Aorta (tissue), 5 donors: ENCODE measurements around the gene KCNJ9. TPM values are rescaled to one million over a fixed set of nuclear protein-coding genes. Genes with fewer than 3 reads are reported as not detected.

ENCODE experiments used
- ATAC-seq: fragments of 200-7000 bp; cut with Tn5 transposase; one replicate; pipeline ENCODE4 v1.9.1; 2022; ENCODE audit warnings: moderate library complexity; ENCODE audit not compliant: low FRiP score
- DNase-seq, 2 donors: peaks; one replicate each; pipeline ENCODE4 v3.0.0-alpha.2; 2020
- H3K27ac ChIP-seq, 2 donors: one replicate each; pipeline ENCODE4 v1.5.1; 2013; ENCODE audit warnings: low read length in 2 of 2, mild to moderate bottlenecking in 2 of 2, moderate library complexity in 2 of 2, control low read depth in 1 of 2, inconsistent platforms in 1 of 2, low read depth in 1 of 2
- H3K27me3 ChIP-seq, 2 donors: one replicate each; pipeline ENCODE4 v1.6.1; 2013; ENCODE audit warnings: control low read depth in 1 of 2, low read length in 1 of 2, mild to moderate bottlenecking in 1 of 2, moderate library complexity in 1 of 2; ENCODE audit not compliant: insufficient read depth in 2 of 2, control insufficient read depth in 1 of 2
- H3K36me3 ChIP-seq, 2 donors: one replicate each; pipeline ENCODE4 v1.6.1; 2013; ENCODE audit warnings: control low read depth in 1 of 2, low read length in 1 of 2, mild to moderate bottlenecking in 1 of 2; ENCODE audit not compliant: insufficient read depth in 2 of 2, control insufficient read depth in 1 of 2
- H3K4me1 ChIP-seq, 2 donors: one replicate each; pipeline ENCODE4 v1.6.1; 2013; ENCODE audit warnings: low read length in 2 of 2, control low read depth in 1 of 2, mild to moderate bottlenecking in 1 of 2, moderate library complexity in 1 of 2; ENCODE audit not compliant: insufficient read depth in 2 of 2, control insufficient read depth in 1 of 2
- H3K4me3 ChIP-seq, 2 donors: one replicate each; pipeline ENCODE4 v1.5.1; 2013; ENCODE audit warnings: low read length in 2 of 2, control low read depth in 1 of 2, mild to moderate bottlenecking in 1 of 2
- H3K9me3 ChIP-seq: one replicate; pipeline ENCODE4 v1.6.1; 2013; ENCODE audit warnings: mild to moderate bottlenecking, low read length; ENCODE audit not compliant: control insufficient read depth
- WGBS, 2 donors: extraction: QIAGEN DNeasy Blood & Tissue Kit; methylation state at CpG; one replicate each; pipeline ENCODE4 v1.1.7; 2013; 5-methylcytosine and 5-hydroxymethylcytosine counted together
- intact Hi-C, 2 donors: fragments of 100-400 bp; cut with DNase I; formaldehyde crosslinking; loops; one replicate each; pipeline versions ENCODE4 v1.14.2 to v1.15.0; 2022
- polyA plus RNA-seq, 2 donors: library from polyadenylated mRNA; stranded (reverse); fragments of 200-250 nt; gene quantifications; one replicate each; pipeline ENCODE4 v1.2.3, GENCODE V29; 2013
- total RNA-seq, 2 donors: library from RNA; stranded (reverse); fragmentation: NEBNext Ultra II Directional; extraction: Animal tissue kit (Norgen Biotek cat#: 25700); gene quantifications; one replicate each; pipeline ENCODE4 v1.2.1, GENCODE V29; 2021
- donor health status: healthy with polysubstance abuse.
- donor health status: Bipolar disorder and iron deficiency.
- donor health status: DM: no; HTN: no; CAD: no.
- donor health status: DM: no; HTN: no; CAD: no.
- donor health status: DM: yes; HTN: yes; CAD: no.

Gene KCNJ9
- total and polyA plus RNA-seq, 4 donors = not detected

GRCh38 chr1:160091666-160092223, 10.4 kb downstream of the KCNJ9 start:
- intact Hi-C loops = no loop called here
- ATAC-seq = no peak
- no peaks in the 10 kb centered on the region for H3K27me3 ChIP-seq
- no peaks in the 10 kb centered on the region for H3K4me1 ChIP-seq
- H3K9me3 ChIP-seq = no peaks in the 10 kb centered on the region
- peaks cover 0 to 3% of the 10 kb centered on the region in 2 donors for H3K36me3 ChIP-seq
- no peak for DNase-seq
- 91 to 92% methylated on average over 5 of the region's 5 CpGs for WGBS, 2 donors
- H3K4me3 ChIP-seq = no peak overlapping the region
- no peak overlapping the region for H3K27ac ChIP-seq

- Histone ChIP-seq H3K9me3 (no peaks in the 10 kb centered on the region), H3K27ac (no peak overlapping the region), H3K36me3 (peaks cover 0 to 3% of the 10 kb centered on the region in 2 donors), H3K27me3 (no peaks in the 10 kb centered on the region), H3K4me1 (no peaks in the 10 kb centered on the region), H3K4me3 (no peak overlapping the region)
- 88 to 92% methylated on average over 29 to 32 of the region's 32 CpGs for WGBS, 2 donors
- no peak for DNase-seq
- no peak for ATAC-seq
- intact Hi-C loops = no loop called here
These were observed 11.2 kb downstream of the KCNJ9 start for GRCh38 chr1:160092366-160093068.

DNA sequence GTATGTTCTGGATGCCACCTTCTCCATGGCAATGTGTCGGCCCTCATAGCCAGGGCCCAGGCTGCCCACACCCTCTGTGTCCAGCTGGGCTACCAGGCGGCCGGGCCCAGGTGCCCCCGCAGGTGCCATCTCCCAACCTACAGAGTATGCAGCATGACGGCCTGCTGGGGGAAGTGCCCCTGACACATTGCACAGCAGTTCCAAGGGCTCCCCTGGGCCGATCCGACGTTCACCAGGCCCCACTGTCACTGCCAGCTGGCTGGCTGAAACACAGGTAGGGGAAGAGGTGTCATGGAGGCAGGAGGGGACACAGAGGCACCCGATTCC, 11.7 kb downstream of the KCNJ9 start:
- Histone ChIP-seq H3K36me3 (peaks cover 0 to 3% of the 10 kb centered on the region in 2 donors), H3K4me1 (no peaks in the 10 kb centered on the region), H3K9me3 (no peaks in the 10 kb centered on the region), H3K27ac (no peak overlapping the region), H3K4me3 (no peak overlapping the region), H3K27me3 (no peaks in the 10 kb centered on the region)
- ATAC-seq = no peak
- DNase-seq = no peak
- intact Hi-C loops = no loop called here
- 67% methylated on average over 9 of the region's 9 CpGs for WGBS, 2 donors

- Histone ChIP-seq H3K4me3 (no peak overlapping the region), H3K4me1 (no peaks in the 10 kb centered on the region), H3K9me3 (no peaks in the 10 kb centered on the region), H3K36me3 (peaks cover 0 to 3% of the 10 kb centered on the region in 2 donors), H3K27ac (no peak overlapping the region), H3K27me3 (no peaks in the 10 kb centered on the region)
- intact Hi-C loops = no loop called here
- DNase-seq (no peak), ATAC-seq (no peak)
- 80 to 81% methylated on average over 21 of the region's 21 CpGs for WGBS, 2 donors
These were observed 12.4 kb downstream of the KCNJ9 start for GRCh38 chr1:160093624-160094290.

GRCh38 chr1:160094291-160094625, 12.9 kb downstream of the KCNJ9 start:
- ATAC-seq (no peak), DNase-seq (no peak)
- no peak overlapping the region for H3K27ac ChIP-seq
- no peaks in the 10 kb centered on the region for H3K4me1 ChIP-seq
- intact Hi-C loops = no loop called here
- H3K27me3 ChIP-seq = no peaks in the 10 kb centered on the region
- 84 to 92% methylated on average over 4 of the region's 4 CpGs for WGBS, 2 donors
- peaks cover 0 to 3% of the 10 kb centered on the region in 2 donors for H3K36me3 ChIP-seq
- H3K4me3 ChIP-seq = no peak overlapping the region
- H3K9me3 ChIP-seq = no peaks in the 10 kb centered on the region

- H3K4me3 ChIP-seq = no peak overlapping the region
- no peaks in the 10 kb centered on the region for H3K4me1 ChIP-seq
- no peak for DNase-seq
- no peak for ATAC-seq
- intact Hi-C loops = loop anchor here in 1 of 2 donors (5.0 kb wide), 2 partner anchors 167 to 173 kb away; partner anchors contain the start of gene DCAF8
- H3K9me3 ChIP-seq = no peaks in the 10 kb centered on the region
- H3K27me3 ChIP-seq = no peaks in the 10 kb centered on the region
- no peak overlapping the region for H3K27ac ChIP-seq
- peaks cover 0 to 3% of the 10 kb centered on the region in 2 donors for H3K36me3 ChIP-seq
- 81 to 85% methylated on average over 14 of the region's 14 CpGs for WGBS, 2 donors
These were observed 13.5 kb downstream of the KCNJ9 start for GRCh38 chr1:160094806-160095205.

- no peak for DNase-seq
- intact Hi-C loops = loop anchor here in 1 of 2 donors (5.0 kb wide), 2 partner anchors 167 to 173 kb away; partner anchors contain the start of gene DCAF8
- Histone ChIP-seq H3K36me3 (peaks cover 0 to 3% of the 10 kb centered on the region in 2 donors), H3K27me3 (no peaks in the 10 kb centered on the region), H3K4me3 (no peak overlapping the region), H3K4me1 (no peaks in the 10 kb centered on the region), H3K9me3 (no peaks in the 10 kb centered on the region), H3K27ac (no peak overlapping the region)
- WGBS, 2 donors = 77% methylated on average over 4 of the region's 4 CpGs
- no peak for ATAC-seq
These were observed 14.2 kb downstream of the KCNJ9 start for GRCh38 chr1:160095382-160096105.

DNA sequence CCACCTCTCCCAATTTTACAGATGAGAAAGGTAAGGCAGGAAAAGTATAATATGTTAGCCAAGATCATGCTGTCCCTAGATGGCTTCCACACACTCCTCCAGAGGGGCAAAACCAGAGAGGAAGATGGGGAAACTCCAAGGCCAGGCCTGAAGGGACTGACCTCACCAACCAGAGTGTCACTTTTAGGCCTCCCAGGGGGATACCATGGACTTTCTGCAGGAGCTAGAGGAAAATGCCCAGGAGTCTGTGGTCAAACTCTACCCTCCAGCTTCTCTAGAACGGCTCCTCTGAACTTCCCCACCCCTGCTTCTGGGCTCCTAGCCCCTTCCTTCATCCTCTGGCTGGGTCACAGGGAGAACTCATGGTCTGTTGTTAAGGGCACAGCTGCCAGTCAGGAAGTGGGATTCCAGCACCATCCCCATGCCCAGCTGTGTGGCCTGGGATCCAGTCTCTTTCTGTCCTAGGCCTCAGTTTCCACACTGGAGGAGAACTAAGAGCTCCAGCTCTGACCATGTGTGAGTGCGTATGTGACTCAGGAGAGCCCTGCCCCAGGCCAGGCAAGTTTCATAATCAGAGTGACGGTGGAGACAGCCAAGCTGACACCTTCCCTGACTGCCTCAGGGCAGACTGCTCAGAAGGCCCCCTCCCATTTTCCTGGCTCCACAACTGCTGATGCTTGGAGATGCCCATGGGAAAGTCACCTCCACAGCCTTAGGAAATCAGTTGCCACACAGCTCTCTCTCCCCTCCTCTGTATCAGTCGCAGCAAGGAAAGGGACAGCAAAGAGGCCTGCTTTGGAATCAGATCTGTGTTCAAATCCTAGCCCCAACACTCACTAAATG, 15.2 kb downstream of the KCNJ9 start:
- no peaks in the 10 kb centered on the region for H3K27me3 ChIP-seq
- H3K27ac ChIP-seq = no peak overlapping the region
- H3K4me1 ChIP-seq = no peaks in the 10 kb centered on the region
- H3K9me3 ChIP-seq = no peaks in the 10 kb centered on the region
- no peak for ATAC-seq
- intact Hi-C loops = loop anchor here in 1 of 2 donors (5.0 kb wide), 2 partner anchors 166 to 174 kb away; partner anchors contain the start of gene DCAF8
- peak in 1 of 2 donors; percentile 56 for DNase-seq
- 13 to 20% methylated on average over 4 of the region's 4 CpGs for whole genome bisulfite sequencing, 2 donors
- no peak overlapping the region for H3K4me3 ChIP-seq
- no peaks in the 10 kb centered on the region for H3K36me3 ChIP-seq
